Stomach (tissue), 9 donors: ENCODE results near the gene GLCE. TPM values are rescaled to one million over a fixed set of nuclear protein-coding genes. Genes with fewer than 3 reads are reported as not detected.
A peak's percentile ranks its signal among the peaks of the same experiment; 100 is the strongest.

Experiments used
- DNase-seq, 2 donors: peaks; one replicate each; pipeline versions ENCODE4 v3.0.0 to v3.0.0-alpha.2; 2013 to 2019
- H3K27ac ChIP-seq, 5 donors: fragments of 200-600 bp in 4 of 5; sonication (generic) in 4 of 5; one replicate each; pipeline ENCODE4 v1.5.1; 2013 to 2019; ENCODE audit warnings: mild to moderate bottlenecking in 1 of 5, moderate library complexity in 1 of 5
- H3K27me3 ChIP-seq, 3 donors: fragments of 200-600 bp; sonication (generic); one replicate each; pipeline ENCODE4 v1.5.1; 2017 to 2019; ENCODE audit warnings: mixed run types in 1 of 3
- H3K36me3 ChIP-seq, 4 donors: fragments of 200-600 bp; sonication (generic); 1 replicate in 3 of 4; 2 replicates in 1 of 4; pipeline ENCODE4 v1.5.1; 2016 to 2019
- H3K4me1 ChIP-seq, 4 donors: fragments of 200-600 bp; sonication (generic); one replicate each; pipeline ENCODE4 v1.5.1; 2016 to 2019
- H3K4me3 ChIP-seq, 4 donors: fragments of 200-600 bp; sonication (generic) in 3 of 4; one replicate each; pipeline ENCODE4 v1.5.1; 2016 to 2019; ENCODE audit warnings: mild to moderate bottlenecking in 1 of 4
- H3K9me3 ChIP-seq, 4 donors: fragments of 200-600 bp; sonication (generic); one replicate each; pipeline ENCODE4 v1.5.1; 2016 to 2019
- CTCF ChIP-seq, 7 experiments: fragments of 450-650 bp in 4 of 7; fragments of 200-600 bp in 3 of 7; sonication (generic) in 3 of 7; IDR thresholded peaks; one replicate each; pipeline ENCODE4 v1.5.1; 2016 to 2019; ENCODE audit warnings: antibody characterized with exemption in 7 of 7, control low read depth in 2 of 7, mild to moderate bottlenecking in 1 of 7
- EP300 ChIP-seq: sonication (generic); formaldehyde crosslinking; IDR thresholded peaks from one replicate; pipeline ENCODE4 v1.6.1; 2017; ENCODE audit warnings: antibody characterized with exemption
- POLR2A ChIP-seq, 4 donors: fragments of 450-650 bp; IDR thresholded peaks; one replicate each; pipeline ENCODE4 v1.6.1; 2016; ENCODE audit warnings: antibody characterized with exemption in 4 of 4, control low read depth in 2 of 4, mild to moderate bottlenecking in 1 of 4, moderate library complexity in 1 of 4
- POLR2AphosphoS5 ChIP-seq, 3 donors: sonication (generic); formaldehyde crosslinking; IDR thresholded peaks; one replicate each; pipeline ENCODE4 v1.6.1; 2016; ENCODE audit warnings: antibody characterized with exemption in 3 of 3
- WGBS, 5 donors: extraction: QIAGEN DNeasy Blood & Tissue Kit in 3 of 5; methylation state at CpG; one replicate each; pipeline versions ENCODE4 v1.1.5 to v1.1.7; 2013 to 2018; 5-methylcytosine and 5-hydroxymethylcytosine counted together
- intact Hi-C: fragments of 100-400 bp; cut with DNase I; formaldehyde crosslinking; loops from one replicate; pipeline ENCODE4 v1.15.1; 2023; ENCODE audit warnings: low total_unique reads
- polyA plus RNA-seq, 3 donors: library from polyadenylated mRNA; stranded (reverse); fragments of 200-250 nt; gene quantifications; one replicate each; pipeline ENCODE4 v1.2.3, GENCODE V29; 2013
- total RNA-seq, 5 donors: library from RNA; depleted of rRNA; stranded (reverse); fragments of >200 nt; gene quantifications; one replicate each; pipeline versions ENCODE4 v1.1.0 to v1.2.3, GENCODE V29; 2014 to 2016
- donor health status: healthy with polysubstance abuse.
- donor health status: Bipolar disorder and iron deficiency.
- donor health status: healthy.

The GLCE gene
- total and polyA plus RNA-seq, 8 donors: 5.5 to 50.9 (median 22.1) TPM

DNA sequence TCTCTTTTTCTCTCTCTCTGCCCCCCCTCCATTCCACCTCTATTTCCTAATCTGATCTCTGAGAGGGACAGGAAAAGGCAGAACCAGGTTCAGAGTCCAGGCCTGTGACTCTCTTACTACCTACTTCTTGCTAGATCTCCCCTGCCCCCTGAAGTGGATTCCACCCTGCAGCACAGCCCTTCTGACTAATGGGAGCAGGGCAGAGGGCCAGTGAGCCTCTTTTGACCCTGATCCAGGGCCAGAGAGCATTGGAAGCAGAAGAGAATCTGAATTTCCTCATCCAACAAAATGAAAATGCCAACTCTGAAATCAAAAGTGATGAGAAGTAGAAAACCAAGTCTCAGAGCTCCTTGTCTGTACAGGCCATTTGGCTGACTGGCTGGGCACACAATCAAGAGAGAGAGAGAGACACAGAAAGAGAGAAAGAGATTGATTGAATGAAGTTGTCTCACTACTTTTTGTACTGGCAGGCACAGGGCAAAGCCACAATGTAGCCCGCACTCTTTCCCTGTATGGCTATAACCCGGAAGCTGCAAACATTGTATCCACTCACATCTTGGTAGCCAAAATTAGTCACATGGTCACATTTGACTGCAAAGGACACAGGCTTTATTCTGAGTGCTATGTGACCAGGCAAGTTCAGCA is 31.6 kb upstream of the GLCE start:
- H3K27ac ChIP-seq: peak overlapping the region in 2 of 5 donors; percentile 12 to 20
- TF ChIP-seq POLR2A (IDR thresholded peaks at IDR 0.05) (no peak), EP300 (no peak), POLR2AphosphoS5 (IDR thresholded peaks at IDR 0.05) (no peak), CTCF (IDR thresholded peaks at IDR 0.05) (no peak)
- H3K4me1 ChIP-seq: peaks cover 0 to 9% (median 3%) of the 10 kb centered on the region in 4 donors
- H3K27me3 ChIP-seq: no peaks in the 10 kb centered on the region
- H3K4me3 ChIP-seq: no peak overlapping the region
- H3K36me3 ChIP-seq: no peaks in the 10 kb centered on the region
- DNase-seq: no peak
- intact Hi-C loops: no loop called here
- WGBS, 5 donors: 58 to 77% (median 64%) methylated on average over 2 of the region's 2 CpGs
- no peaks in the 10 kb centered on the region for H3K9me3 ChIP-seq

DNA sequence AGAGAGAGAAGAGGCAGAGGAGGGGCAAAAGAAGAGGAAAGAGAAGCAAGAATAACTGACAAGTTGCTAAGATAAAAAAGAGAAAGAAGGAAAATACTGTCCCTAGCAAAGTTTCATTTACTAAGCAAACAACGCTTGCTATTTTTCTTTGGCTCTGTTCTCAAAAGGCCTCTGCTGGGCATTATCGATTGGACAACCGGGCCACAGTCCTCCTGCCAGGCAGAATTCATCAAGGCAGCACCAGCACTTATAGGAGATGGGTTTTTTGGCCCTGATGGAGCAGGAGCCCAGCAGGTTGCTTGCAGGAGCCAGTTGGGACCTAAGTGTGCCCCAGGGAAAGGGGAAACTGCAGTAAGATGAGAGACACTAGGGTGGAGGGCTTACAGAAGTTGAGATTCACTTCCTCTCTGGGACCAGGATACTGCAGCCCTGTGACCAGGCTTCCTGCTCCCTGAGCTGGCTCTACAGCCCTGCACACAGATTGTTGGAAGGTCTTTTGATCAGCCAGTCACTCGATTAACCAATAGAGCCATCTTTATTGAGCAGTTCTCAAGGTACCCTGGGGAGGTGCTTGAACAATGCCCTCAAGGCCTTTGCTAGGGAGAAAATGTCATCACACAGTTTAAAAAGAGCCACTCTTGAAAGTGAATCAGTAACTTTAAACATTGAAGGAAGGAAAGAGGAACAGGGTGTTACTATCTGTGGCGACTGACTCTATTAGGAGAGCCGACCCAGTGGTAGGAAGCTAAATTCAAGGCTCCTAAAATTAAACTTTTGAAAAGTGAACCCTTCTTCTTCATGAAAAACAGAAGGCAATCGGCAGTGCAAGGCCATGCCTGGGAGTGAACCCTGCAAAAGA is 28.8 kb upstream of the GLCE start:
- H3K4me3 ChIP-seq: no peak overlapping the region
- peaks cover 0 to 9% (median 3%) of the 10 kb centered on the region in 4 donors for H3K4me1 ChIP-seq
- no peaks in the 10 kb centered on the region for H3K27me3 ChIP-seq
- intact Hi-C loops: no loop called here
- TF ChIP-seq POLR2A (IDR thresholded peaks at IDR 0.05): no peak
- no peak for TF ChIP-seq EP300
- DNase-seq: no peak
- no peak overlapping the region for H3K27ac ChIP-seq
- no peaks in the 10 kb centered on the region for H3K9me3 ChIP-seq
- H3K36me3 ChIP-seq: no peaks in the 10 kb centered on the region
- 69 to 86% (median 76%) methylated on average over 7 of the region's 7 CpGs for WGBS, 5 donors

DNA sequence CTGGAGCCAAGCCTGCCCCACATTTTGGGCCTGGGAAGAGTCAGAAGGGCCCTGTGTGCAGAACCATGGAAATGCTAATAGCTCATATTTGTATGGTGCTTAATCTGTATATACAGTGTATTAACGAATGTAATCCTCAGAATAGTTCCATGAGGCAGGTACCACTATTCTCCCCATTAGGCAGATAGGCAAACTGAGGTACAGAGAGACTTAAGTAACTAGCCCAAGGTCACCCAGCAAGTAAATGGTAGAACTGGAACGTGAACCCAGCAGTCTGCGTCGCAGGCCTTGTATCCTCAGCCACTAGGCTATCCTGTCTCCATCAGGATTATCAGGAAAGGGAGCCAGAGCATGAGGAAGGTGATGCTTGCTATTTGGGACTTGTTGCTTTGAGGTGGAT is 28.0 kb upstream of the GLCE start:
- intact Hi-C loops: no loop called here
- TF ChIP-seq EP300: no peak
- no peak for TF ChIP-seq POLR2A (IDR thresholded peaks at IDR 0.05)
- no peak for TF ChIP-seq POLR2AphosphoS5 (IDR thresholded peaks at IDR 0.05)
- no peak for TF ChIP-seq CTCF (IDR thresholded peaks at IDR 0.05)
- Histone ChIP-seq H3K27ac (no peak overlapping the region), H3K36me3 (no peaks in the 10 kb centered on the region), H3K4me3 (no peak overlapping the region), H3K9me3 (no peaks in the 10 kb centered on the region), H3K27me3 (peaks cover 0 to 2% (median 0%) of the 10 kb centered on the region in 3 donors), H3K4me1 (peaks cover 0 to 9% (median 3%) of the 10 kb centered on the region in 4 donors)
- DNase-seq: no peak
- 87 to 95% (median 94%) methylated on average over 4 of the region's 4 CpGs for WGBS, 5 donors

- Histone ChIP-seq H3K27ac (no peak overlapping the region), H3K9me3 (no peaks in the 10 kb centered on the region), H3K4me3 (no peak overlapping the region), H3K36me3 (no peaks in the 10 kb centered on the region), H3K4me1 (peaks cover 0 to 9% (median 3%) of the 10 kb centered on the region in 4 donors), H3K27me3 (peaks cover 0 to 9% (median 0%) of the 10 kb centered on the region in 3 donors)
- 62 to 76% (median 71%) methylated on average over 3 of the region's 3 CpGs for WGBS, 5 donors
- intact Hi-C loops: no loop called here
- TF ChIP-seq POLR2AphosphoS5 (IDR thresholded peaks at IDR 0.05) (no peak), POLR2A (IDR thresholded peaks at IDR 0.05) (no peak), CTCF (IDR thresholded peaks at IDR 0.05) (no peak), EP300 (no peak)
- DNase-seq: no peak
Measured at GRCh38 chr15:69132977-69133861, 27.2 kb upstream of the GLCE start.
